ENCODE data around the gene NDFIP1. TPM values are rescaled to one million over a fixed set of nuclear protein-coding genes. Genes with fewer than 3 reads are reported as not detected.

Gene NDFIP1
- polyA plus RNA-seq, 1 donor (not counting 4 experiments of a cell fraction or from before 2014, with no cell fraction given): 38.2 TPM

DNA sequence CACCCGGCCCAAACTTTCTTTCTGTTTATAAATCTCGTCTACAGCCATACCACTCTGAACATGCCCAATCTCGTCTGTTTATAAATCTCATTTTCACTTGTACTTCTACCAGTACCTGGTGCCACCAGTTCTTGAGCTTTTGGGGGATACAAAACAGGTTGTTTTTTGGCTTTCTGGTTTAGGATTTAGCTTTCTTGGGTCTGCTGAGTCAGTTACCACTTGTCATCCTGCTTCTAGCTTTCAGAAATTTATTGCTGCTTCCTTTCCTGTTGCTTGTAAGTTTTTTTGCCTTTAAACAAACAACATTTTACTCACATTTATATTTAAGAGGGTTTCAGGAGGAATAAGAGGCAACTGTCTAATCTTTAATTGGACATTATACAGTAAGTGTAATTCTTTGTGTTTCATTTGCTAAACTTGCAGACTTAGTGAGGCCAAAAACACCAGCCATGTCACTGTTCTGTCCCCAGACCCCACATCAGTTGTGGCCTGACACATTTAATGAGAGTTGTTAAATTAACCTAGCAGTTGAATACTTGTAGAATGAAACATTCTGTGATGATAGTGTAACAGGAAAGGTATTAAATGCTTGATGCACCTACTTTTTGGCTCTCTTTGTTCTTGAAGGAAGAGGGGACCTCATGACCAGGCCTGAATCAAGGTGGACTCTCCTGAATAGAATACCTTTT, 11.8 kb downstream of the NDFIP1 start:
- no peak for DNase-seq (ENCODE audit: low read depth, low spot score)
- H3K4me1 ChIP-seq (ENCODE audit: control insufficient read depth, extremely low read depth, insufficient read depth, low read length): peaks cover 24% of the 10 kb centered on the region
- H3K9me3 ChIP-seq (ENCODE audit: control insufficient read depth, low read depth, low read length): no peaks in the 10 kb centered on the region
- peaks cover 5% of the 10 kb centered on the region for H4K20me1 ChIP-seq (ENCODE audit: control insufficient read depth, extremely low read depth, insufficient read depth, low read length)
- no peak overlapping the region for H3K4me3 ChIP-seq (ENCODE audit: control insufficient read depth in 2 of 3, extremely low read depth in 1 of 3, insufficient read depth in 2 of 3, low read depth in 1 of 3, low read length in 3 of 3)
- H3K36me3 ChIP-seq (ENCODE audit: control insufficient read depth in 2 of 2, extremely low read depth in 1 of 2, insufficient read depth in 2 of 2, low read length in 2 of 2): peaks cover 2 to 4% of the 10 kb centered on the region in 2 experiments
- no peaks in the 10 kb centered on the region for H3K9me1 ChIP-seq (ENCODE audit: control insufficient read depth, extremely low read depth, insufficient read depth, low read length)
- no peak overlapping the region for H2AFZ ChIP-seq (ENCODE audit: control insufficient read depth, low read length)
- H3K27ac ChIP-seq (ENCODE audit: control insufficient read depth, insufficient read depth, low read length): no peak overlapping the region
- H3K79me2 ChIP-seq (ENCODE audit: control insufficient read depth, insufficient read depth, low read length): peaks cover 79% of the 10 kb centered on the region
- TF ChIP-seq, protein P1, sequence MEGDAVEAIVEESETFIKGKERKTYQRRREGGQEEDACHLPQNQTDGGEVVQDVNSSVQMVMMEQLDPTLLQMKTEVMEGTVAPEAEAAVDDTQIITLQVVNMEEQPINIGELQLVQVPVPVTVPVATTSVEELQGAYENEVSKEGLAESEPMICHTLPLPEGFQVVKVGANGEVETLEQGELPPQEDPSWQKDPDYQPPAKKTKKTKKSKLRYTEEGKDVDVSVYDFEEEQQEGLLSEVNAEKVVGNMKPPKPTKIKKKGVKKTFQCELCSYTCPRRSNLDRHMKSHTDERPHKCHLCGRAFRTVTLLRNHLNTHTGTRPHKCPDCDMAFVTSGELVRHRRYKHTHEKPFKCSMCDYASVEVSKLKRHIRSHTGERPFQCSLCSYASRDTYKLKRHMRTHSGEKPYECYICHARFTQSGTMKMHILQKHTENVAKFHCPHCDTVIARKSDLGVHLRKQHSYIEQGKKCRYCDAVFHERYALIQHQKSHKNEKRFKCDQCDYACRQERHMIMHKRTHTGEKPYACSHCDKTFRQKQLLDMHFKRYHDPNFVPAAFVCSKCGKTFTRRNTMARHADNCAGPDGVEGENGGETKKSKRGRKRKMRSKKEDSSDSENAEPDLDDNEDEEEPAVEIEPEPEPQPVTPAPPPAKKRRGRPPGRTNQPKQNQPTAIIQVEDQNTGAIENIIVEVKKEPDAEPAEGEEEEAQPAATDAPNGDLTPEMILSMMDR (optimal IDR thresholded peaks at IDR 0.05 in 1 of 3, IDR thresholded peaks at IDR 0.05 in 1 of 3, conservative IDR thresholded peaks at IDR 0.05 in 1 of 3; ENCODE audit: extremely low read depth in 1 of 3, insufficient read depth in 2 of 3, low read length in 3 of 3): no peak
- no peak for TF ChIP-seq EZH2 (IDR thresholded peaks at IDR 0.05; ENCODE audit: low read length)
- no peak for FAIRE-seq
- no peaks in the 10 kb centered on the region for H3K27me3 ChIP-seq (ENCODE audit: control insufficient read depth, extremely low read depth, insufficient read depth, low read length)
- H3K9ac ChIP-seq (ENCODE audit: control insufficient read depth, extremely low read depth, insufficient read depth, low read length): no peak overlapping the region
- dilution Hi-C loops (cut with MboI; ENCODE audit: extremely low pct_ligation_motif_present, low sequenced_read_pairs): no loop called here
- H3K4me2 ChIP-seq (ENCODE audit: control insufficient read depth, extremely low read depth, insufficient read depth, low read depth, low read length): peak overlapping the region; percentile 18

- no peaks in the 10 kb centered on the region for H3K27me3 ChIP-seq (ENCODE audit: control insufficient read depth, extremely low read depth, insufficient read depth, low read length)
- H3K9ac ChIP-seq (ENCODE audit: control insufficient read depth, extremely low read depth, insufficient read depth, low read length): no peak overlapping the region
- peaks cover 19% of the 10 kb centered on the region for H3K4me1 ChIP-seq (ENCODE audit: control insufficient read depth, extremely low read depth, insufficient read depth, low read length)
- no peak for TF ChIP-seq EZH2 (IDR thresholded peaks at IDR 0.05; ENCODE audit: low read length)
- TF ChIP-seq, protein P1 (optimal IDR thresholded peaks at IDR 0.05 in 1 of 3, IDR thresholded peaks at IDR 0.05 in 1 of 3, conservative IDR thresholded peaks at IDR 0.05 in 1 of 3; ENCODE audit: extremely low read depth in 1 of 3, insufficient read depth in 2 of 3, low read length in 3 of 3): no peak
- dilution Hi-C loops (cut with MboI; ENCODE audit: extremely low pct_ligation_motif_present, low sequenced_read_pairs): no loop called here
- no peak overlapping the region for H3K4me2 ChIP-seq (ENCODE audit: control insufficient read depth, extremely low read depth, insufficient read depth, low read depth, low read length)
- FAIRE-seq (no peak), DNase-seq (ENCODE audit: low read depth, low spot score) (no peak)
- H3K79me2 ChIP-seq (ENCODE audit: control insufficient read depth, insufficient read depth, low read length): peaks cover 77% of the 10 kb centered on the region
- H3K9me1 ChIP-seq (ENCODE audit: control insufficient read depth, extremely low read depth, insufficient read depth, low read length): no peaks in the 10 kb centered on the region
- no peak overlapping the region for H3K4me3 ChIP-seq (ENCODE audit: control insufficient read depth in 2 of 3, extremely low read depth in 1 of 3, insufficient read depth in 2 of 3, low read depth in 1 of 3, low read length in 3 of 3)
- peaks cover 2 to 4% of the 10 kb centered on the region in 2 experiments for H3K36me3 ChIP-seq (ENCODE audit: control insufficient read depth in 2 of 2, extremely low read depth in 1 of 2, insufficient read depth in 2 of 2, low read length in 2 of 2)
- H3K9me3 ChIP-seq (ENCODE audit: control insufficient read depth, low read depth, low read length): no peaks in the 10 kb centered on the region
- no peak overlapping the region for H2AFZ ChIP-seq (ENCODE audit: control insufficient read depth, low read length)
- no peak overlapping the region for H3K27ac ChIP-seq (ENCODE audit: control insufficient read depth, insufficient read depth, low read length)
- peaks cover 5% of the 10 kb centered on the region for H4K20me1 ChIP-seq (ENCODE audit: control insufficient read depth, extremely low read depth, insufficient read depth, low read length)
These were observed 13.5 kb downstream of the NDFIP1 start for GRCh38 chr5:142122121-142122520.
